ENCODE measurements around the gene GABBR2. TPM values are rescaled to one million over a fixed set of nuclear protein-coding genes. Genes with fewer than 3 reads are reported as not detected.

Gene GABBR2
- polyA plus RNA-seq, 1 donor (not counting 4 experiments of a cell fraction or from before 2014, with no cell fraction given): 0.01 TPM

DNA sequence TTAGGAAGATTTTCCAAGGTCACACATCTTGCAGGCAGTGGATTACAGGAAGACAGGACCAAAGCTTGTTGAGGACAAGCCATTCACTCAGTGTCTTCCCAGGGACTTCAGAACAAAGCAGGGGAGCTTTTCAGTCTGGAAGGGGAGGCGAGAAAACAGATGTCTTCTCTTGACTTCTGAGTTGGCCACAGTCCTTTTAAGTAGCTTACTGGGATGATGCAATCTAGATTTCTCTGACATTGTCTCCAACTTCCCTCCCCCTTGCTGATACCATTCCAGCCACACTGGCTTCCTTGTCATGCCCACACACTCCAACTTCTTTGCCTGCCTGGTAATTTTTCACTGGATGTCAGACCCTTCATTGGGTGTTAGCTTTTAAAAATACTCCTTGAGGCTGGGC, 279.1 kb downstream of the GABBR2 start:
- no peaks in the 10 kb centered on the region for H3K9me3 ChIP-seq (ENCODE audit: control insufficient read depth, low read depth, low read length)
- H3K36me3 ChIP-seq (ENCODE audit: control insufficient read depth in 2 of 2, extremely low read depth in 1 of 2, insufficient read depth in 2 of 2, low read length in 2 of 2): no peaks in the 10 kb centered on the region
- dilution Hi-C loops (cut with MboI; ENCODE audit: extremely low pct_ligation_motif_present, low sequenced_read_pairs): no loop called here
- TF ChIP-seq, protein P1, sequence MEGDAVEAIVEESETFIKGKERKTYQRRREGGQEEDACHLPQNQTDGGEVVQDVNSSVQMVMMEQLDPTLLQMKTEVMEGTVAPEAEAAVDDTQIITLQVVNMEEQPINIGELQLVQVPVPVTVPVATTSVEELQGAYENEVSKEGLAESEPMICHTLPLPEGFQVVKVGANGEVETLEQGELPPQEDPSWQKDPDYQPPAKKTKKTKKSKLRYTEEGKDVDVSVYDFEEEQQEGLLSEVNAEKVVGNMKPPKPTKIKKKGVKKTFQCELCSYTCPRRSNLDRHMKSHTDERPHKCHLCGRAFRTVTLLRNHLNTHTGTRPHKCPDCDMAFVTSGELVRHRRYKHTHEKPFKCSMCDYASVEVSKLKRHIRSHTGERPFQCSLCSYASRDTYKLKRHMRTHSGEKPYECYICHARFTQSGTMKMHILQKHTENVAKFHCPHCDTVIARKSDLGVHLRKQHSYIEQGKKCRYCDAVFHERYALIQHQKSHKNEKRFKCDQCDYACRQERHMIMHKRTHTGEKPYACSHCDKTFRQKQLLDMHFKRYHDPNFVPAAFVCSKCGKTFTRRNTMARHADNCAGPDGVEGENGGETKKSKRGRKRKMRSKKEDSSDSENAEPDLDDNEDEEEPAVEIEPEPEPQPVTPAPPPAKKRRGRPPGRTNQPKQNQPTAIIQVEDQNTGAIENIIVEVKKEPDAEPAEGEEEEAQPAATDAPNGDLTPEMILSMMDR (optimal IDR thresholded peaks at IDR 0.05 in 1 of 3, IDR thresholded peaks at IDR 0.05 in 1 of 3, conservative IDR thresholded peaks at IDR 0.05 in 1 of 3; ENCODE audit: extremely low read depth in 1 of 3, insufficient read depth in 2 of 3, low read length in 3 of 3): no peak
- no peak for TF ChIP-seq EZH2 (IDR thresholded peaks at IDR 0.05; ENCODE audit: low read length)
- DNase-seq (ENCODE audit: low read depth, low spot score) (no peak), FAIRE-seq (no peak)
- H3K79me2 ChIP-seq (ENCODE audit: control insufficient read depth, insufficient read depth, low read length): no peaks in the 10 kb centered on the region
- H3K27ac ChIP-seq (ENCODE audit: control insufficient read depth, insufficient read depth, low read length): no peak overlapping the region
- no peaks in the 10 kb centered on the region for H3K9me1 ChIP-seq (ENCODE audit: control insufficient read depth, extremely low read depth, insufficient read depth, low read length)
- H3K4me3 ChIP-seq (ENCODE audit: control insufficient read depth in 2 of 3, extremely low read depth in 1 of 3, insufficient read depth in 2 of 3, low read depth in 1 of 3, low read length in 3 of 3): no peak overlapping the region
- H2AFZ ChIP-seq (ENCODE audit: control insufficient read depth, low read length): no peak overlapping the region
- H4K20me1 ChIP-seq (ENCODE audit: control insufficient read depth, extremely low read depth, insufficient read depth, low read length): no peaks in the 10 kb centered on the region
- no peak overlapping the region for H3K9ac ChIP-seq (ENCODE audit: control insufficient read depth, extremely low read depth, insufficient read depth, low read length)
- no peaks in the 10 kb centered on the region for H3K4me1 ChIP-seq (ENCODE audit: control insufficient read depth, extremely low read depth, insufficient read depth, low read length)
- H3K27me3 ChIP-seq (ENCODE audit: control insufficient read depth, extremely low read depth, insufficient read depth, low read length): no peaks in the 10 kb centered on the region
- H3K4me2 ChIP-seq (ENCODE audit: control insufficient read depth, extremely low read depth, insufficient read depth, low read depth, low read length): no peak overlapping the region

DNA sequence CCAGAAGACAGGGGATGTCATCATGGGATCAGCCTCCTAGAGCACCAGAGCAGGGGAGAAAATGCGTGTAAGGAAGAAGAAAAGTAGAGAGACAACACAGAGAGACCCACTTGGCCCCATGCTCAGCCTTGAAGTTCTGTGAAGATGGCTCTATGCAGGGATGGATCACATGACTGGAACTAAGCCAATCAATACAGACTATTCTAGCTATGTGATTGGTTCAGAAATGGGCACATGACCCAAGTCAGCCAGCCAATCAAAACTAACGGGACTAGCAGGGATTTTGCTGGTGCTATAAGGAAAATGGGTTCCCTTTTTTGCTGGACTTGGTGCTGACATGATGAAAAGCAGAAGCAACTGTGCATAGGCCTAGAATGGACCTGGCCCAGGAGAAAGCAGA, 280.3 kb downstream of the GABBR2 start:
- dilution Hi-C loops (cut with MboI; ENCODE audit: extremely low pct_ligation_motif_present, low sequenced_read_pairs): no loop called here
- no peaks in the 10 kb centered on the region for H3K27me3 ChIP-seq (ENCODE audit: control insufficient read depth, extremely low read depth, insufficient read depth, low read length)
- no peaks in the 10 kb centered on the region for H3K9me1 ChIP-seq (ENCODE audit: control insufficient read depth, extremely low read depth, insufficient read depth, low read length)
- no peak for FAIRE-seq
- DNase-seq (ENCODE audit: low read depth, low spot score): no peak
- no peak overlapping the region for H3K4me2 ChIP-seq (ENCODE audit: control insufficient read depth, extremely low read depth, insufficient read depth, low read depth, low read length)
- no peak overlapping the region for H2AFZ ChIP-seq (ENCODE audit: control insufficient read depth, low read length)
- H3K27ac ChIP-seq (ENCODE audit: control insufficient read depth, insufficient read depth, low read length): no peak overlapping the region
- H3K9ac ChIP-seq (ENCODE audit: control insufficient read depth, extremely low read depth, insufficient read depth, low read length): no peak overlapping the region
- H3K4me1 ChIP-seq (ENCODE audit: control insufficient read depth, extremely low read depth, insufficient read depth, low read length): no peaks in the 10 kb centered on the region
- no peak overlapping the region for H3K4me3 ChIP-seq (ENCODE audit: control insufficient read depth in 2 of 3, extremely low read depth in 1 of 3, insufficient read depth in 2 of 3, low read depth in 1 of 3, low read length in 3 of 3)
- no peaks in the 10 kb centered on the region for H4K20me1 ChIP-seq (ENCODE audit: control insufficient read depth, extremely low read depth, insufficient read depth, low read length)
- no peaks in the 10 kb centered on the region for H3K9me3 ChIP-seq (ENCODE audit: control insufficient read depth, low read depth, low read length)
- no peaks in the 10 kb centered on the region for H3K36me3 ChIP-seq (ENCODE audit: control insufficient read depth in 2 of 2, extremely low read depth in 1 of 2, insufficient read depth in 2 of 2, low read length in 2 of 2)
- H3K79me2 ChIP-seq (ENCODE audit: control insufficient read depth, insufficient read depth, low read length): no peaks in the 10 kb centered on the region
- TF ChIP-seq, protein P1 (optimal IDR thresholded peaks at IDR 0.05 in 1 of 3, IDR thresholded peaks at IDR 0.05 in 1 of 3, conservative IDR thresholded peaks at IDR 0.05 in 1 of 3; ENCODE audit: extremely low read depth in 1 of 3, insufficient read depth in 2 of 3, low read length in 3 of 3): no peak
- no peak for TF ChIP-seq EZH2 (IDR thresholded peaks at IDR 0.05; ENCODE audit: low read length)
